ENCODE results near the gene PRSS21. TPM values are rescaled to one million over a fixed set of nuclear protein-coding genes. Genes with fewer than 3 reads are reported as not detected.

The PRSS21 gene
- total RNA-seq, 2 experiments from 2014 or later = 68.7 to 69.6 TPM

DNA sequence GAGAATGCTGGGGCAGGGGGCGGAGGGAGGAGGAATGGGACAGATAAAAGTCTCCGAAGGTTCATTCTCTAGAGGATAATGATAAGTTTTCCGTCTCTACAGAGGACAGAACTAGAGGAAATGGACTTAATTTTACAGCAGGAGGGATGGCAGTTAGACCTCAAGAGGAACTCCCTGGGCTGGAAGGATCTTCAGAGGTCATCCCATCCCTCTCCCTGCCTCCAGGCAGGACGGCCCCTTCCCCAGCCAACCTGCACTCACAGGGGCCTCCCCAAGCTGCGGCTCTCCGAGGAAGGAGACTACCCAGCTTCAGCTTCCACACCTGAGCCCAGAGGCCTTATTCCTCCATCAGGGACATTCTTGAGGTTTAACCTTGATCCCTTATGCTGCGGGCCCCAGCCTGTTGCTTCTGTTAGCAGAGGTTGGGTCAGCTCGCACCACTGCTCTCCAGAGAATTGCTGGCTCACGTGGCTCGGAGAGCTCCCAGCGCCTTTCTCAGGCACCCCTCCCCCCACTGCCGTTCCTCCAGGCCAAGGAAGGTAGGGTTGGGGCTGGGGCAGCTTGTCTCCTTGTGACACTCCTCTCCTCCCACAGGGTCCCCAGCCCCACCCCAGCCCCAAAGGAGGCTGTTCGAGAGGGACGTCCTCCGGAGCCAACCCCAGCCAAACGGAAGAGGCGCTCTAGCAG, 48.5 kb upstream of the PRSS21 start:
- BruUV-seq (replicated peaks) = no TSS peak
- no peaks in the 10 kb centered on the region for H3K9me3 ChIP-seq (ENCODE audit: low read length)
- no peaks in the 10 kb centered on the region for H3K4me1 ChIP-seq (ENCODE audit: insufficient read depth, low read length, poor library complexity, severe bottlenecking)
- no peak for DNase-seq (ENCODE audit: low spot score)
- H3K4me2 ChIP-seq (ENCODE audit: low read length) = no peak overlapping the region
- H3K27ac ChIP-seq (ENCODE audit: low read depth, low read length, poor library complexity, severe bottlenecking) = no peak overlapping the region
- H4K20me1 ChIP-seq (ENCODE audit: insufficient read depth, low read length) = peaks cover 5% of the 10 kb centered on the region
- no peak for TF ChIP-seq EZH2phosphoT487 (IDR thresholded peaks at IDR 0.05; ENCODE audit: borderline replicate concordance, low read depth, low read length)
- TF ChIP-seq, protein P1, sequence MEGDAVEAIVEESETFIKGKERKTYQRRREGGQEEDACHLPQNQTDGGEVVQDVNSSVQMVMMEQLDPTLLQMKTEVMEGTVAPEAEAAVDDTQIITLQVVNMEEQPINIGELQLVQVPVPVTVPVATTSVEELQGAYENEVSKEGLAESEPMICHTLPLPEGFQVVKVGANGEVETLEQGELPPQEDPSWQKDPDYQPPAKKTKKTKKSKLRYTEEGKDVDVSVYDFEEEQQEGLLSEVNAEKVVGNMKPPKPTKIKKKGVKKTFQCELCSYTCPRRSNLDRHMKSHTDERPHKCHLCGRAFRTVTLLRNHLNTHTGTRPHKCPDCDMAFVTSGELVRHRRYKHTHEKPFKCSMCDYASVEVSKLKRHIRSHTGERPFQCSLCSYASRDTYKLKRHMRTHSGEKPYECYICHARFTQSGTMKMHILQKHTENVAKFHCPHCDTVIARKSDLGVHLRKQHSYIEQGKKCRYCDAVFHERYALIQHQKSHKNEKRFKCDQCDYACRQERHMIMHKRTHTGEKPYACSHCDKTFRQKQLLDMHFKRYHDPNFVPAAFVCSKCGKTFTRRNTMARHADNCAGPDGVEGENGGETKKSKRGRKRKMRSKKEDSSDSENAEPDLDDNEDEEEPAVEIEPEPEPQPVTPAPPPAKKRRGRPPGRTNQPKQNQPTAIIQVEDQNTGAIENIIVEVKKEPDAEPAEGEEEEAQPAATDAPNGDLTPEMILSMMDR (conservative IDR thresholded peaks at IDR 0.05; ENCODE audit: low read length) = no peak
- no peaks in the 10 kb centered on the region for H3K9me2 ChIP-seq (ENCODE audit: insufficient read depth, low read length)
- intact Hi-C loops (cut with micrococcal nuclease; ENCODE audit: unreplicated experiment) = no loop called here
- H2AFZ ChIP-seq (ENCODE audit: low read length) = no peak overlapping the region
- POLR2A ChIA-PET = no interaction called here
- H3K79me2 ChIP-seq (ENCODE audit: insufficient read depth, low read depth, low read length) = peaks cover 23% of the 10 kb centered on the region
- H3K4me3 ChIP-seq (ENCODE audit: low read depth, low read length, poor library complexity, severe bottlenecking) = no peak overlapping the region
- H3K36me3 ChIP-seq (ENCODE audit: insufficient read depth, low read length) = peaks cover 98% of the 10 kb centered on the region
- CTCF ChIA-PET (ENCODE audit: unreplicated experiment) = no interaction called here

DNA sequence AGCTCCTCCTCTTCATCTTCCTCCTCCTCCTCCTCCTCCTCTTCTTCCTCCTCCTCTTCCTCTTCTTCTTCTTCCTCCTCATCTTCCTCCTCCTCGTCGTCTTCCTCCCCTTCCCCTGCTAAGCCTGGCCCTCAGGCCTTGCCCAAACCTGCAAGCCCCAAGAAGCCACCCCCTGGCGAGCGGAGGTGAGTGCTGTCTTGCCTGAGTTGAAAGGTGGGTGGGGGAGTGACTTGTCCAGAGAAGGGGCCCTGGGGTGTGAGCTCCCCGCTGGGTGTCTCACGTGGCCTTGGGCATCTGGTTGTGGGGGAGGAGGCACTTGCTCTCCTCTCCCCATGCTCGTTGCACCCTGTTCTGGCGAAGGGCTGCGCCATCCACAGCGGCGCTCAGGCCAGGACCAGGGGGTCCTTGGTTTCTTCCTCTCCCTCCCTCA, 47.9 kb upstream of the PRSS21 start:
- no peaks in the 10 kb centered on the region for H3K9me3 ChIP-seq (ENCODE audit: low read length)
- no TSS peak for BruUV-seq (replicated peaks)
- no peak overlapping the region for H3K4me3 ChIP-seq (ENCODE audit: low read depth, low read length, poor library complexity, severe bottlenecking)
- CTCF ChIA-PET (ENCODE audit: unreplicated experiment) = no interaction called here
- H3K79me2 ChIP-seq (ENCODE audit: insufficient read depth, low read depth, low read length) = peaks cover 17% of the 10 kb centered on the region
- no peaks in the 10 kb centered on the region for H3K9me2 ChIP-seq (ENCODE audit: insufficient read depth, low read length)
- DNase-seq (ENCODE audit: low spot score) = no peak
- no peak for TF ChIP-seq EZH2phosphoT487 (IDR thresholded peaks at IDR 0.05; ENCODE audit: borderline replicate concordance, low read depth, low read length)
- TF ChIP-seq, protein P1 (conservative IDR thresholded peaks at IDR 0.05; ENCODE audit: low read length) = no peak
- POLR2A ChIA-PET = no interaction called here
- peaks cover 5% of the 10 kb centered on the region for H4K20me1 ChIP-seq (ENCODE audit: insufficient read depth, low read length)
- no peaks in the 10 kb centered on the region for H3K4me1 ChIP-seq (ENCODE audit: insufficient read depth, low read length, poor library complexity, severe bottlenecking)
- H2AFZ ChIP-seq (ENCODE audit: low read length) = no peak overlapping the region
- intact Hi-C loops (cut with micrococcal nuclease; ENCODE audit: unreplicated experiment) = no loop called here
- peaks cover 98% of the 10 kb centered on the region for H3K36me3 ChIP-seq (ENCODE audit: insufficient read depth, low read length)
- H3K27ac ChIP-seq (ENCODE audit: low read depth, low read length, poor library complexity, severe bottlenecking) = no peak overlapping the region
- H3K4me2 ChIP-seq (ENCODE audit: low read length) = no peak overlapping the region

DNA sequence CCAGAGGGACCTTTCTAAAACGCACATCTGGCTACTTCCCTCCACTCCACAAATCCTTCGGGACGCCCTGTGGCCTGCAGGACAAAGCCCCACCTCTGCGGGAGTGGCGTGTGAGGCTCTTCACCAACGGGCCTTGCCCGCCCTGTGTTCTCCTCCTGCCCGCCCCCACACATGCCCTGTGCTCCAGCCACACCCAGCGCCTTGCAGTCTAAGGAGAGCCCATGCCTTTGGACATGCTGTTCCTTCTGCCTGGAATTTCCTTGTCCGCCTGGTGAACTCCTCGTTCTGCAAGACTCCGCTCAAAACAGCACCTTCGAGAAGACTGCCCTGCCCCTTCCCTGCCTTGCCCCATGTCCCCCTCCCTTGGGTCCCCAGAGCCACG, 47.4 kb upstream of the PRSS21 start:
- BruUV-seq (replicated peaks) = no TSS peak
- CTCF ChIA-PET (ENCODE audit: unreplicated experiment) = no interaction called here

More for the DNA sequence above, 47.4 kb upstream of the PRSS21 start:
- POLR2A ChIA-PET = no interaction called here
- peaks cover 98% of the 10 kb centered on the region for H3K36me3 ChIP-seq (ENCODE audit: insufficient read depth, low read length)
- TF ChIP-seq, protein P1 (conservative IDR thresholded peaks at IDR 0.05; ENCODE audit: low read length) = no peak
- TF ChIP-seq EZH2phosphoT487 (IDR thresholded peaks at IDR 0.05; ENCODE audit: borderline replicate concordance, low read depth, low read length) = no peak
- H2AFZ ChIP-seq (ENCODE audit: low read length) = no peak overlapping the region
- no peak for DNase-seq (ENCODE audit: low spot score)
- H3K9me3 ChIP-seq (ENCODE audit: low read length) = no peaks in the 10 kb centered on the region
- no peak overlapping the region for H3K4me2 ChIP-seq (ENCODE audit: low read length)
- H3K4me1 ChIP-seq (ENCODE audit: insufficient read depth, low read length, poor library complexity, severe bottlenecking) = no peaks in the 10 kb centered on the region
- no peak overlapping the region for H3K4me3 ChIP-seq (ENCODE audit: low read depth, low read length, poor library complexity, severe bottlenecking)
- intact Hi-C loops (cut with micrococcal nuclease; ENCODE audit: unreplicated experiment) = no loop called here
- peaks cover under 1% of the 10 kb centered on the region for H4K20me1 ChIP-seq (ENCODE audit: insufficient read depth, low read length)
- no peak overlapping the region for H3K27ac ChIP-seq (ENCODE audit: low read depth, low read length, poor library complexity, severe bottlenecking)
- peaks cover 11% of the 10 kb centered on the region; the same call in 1 of the 2 replicates for H3K79me2 ChIP-seq (ENCODE audit: insufficient read depth, low read depth, low read length)
- no peaks in the 10 kb centered on the region for H3K9me2 ChIP-seq (ENCODE audit: insufficient read depth, low read length)
